ENCODE data around the gene CEP55. TPM values are rescaled to one million over a fixed set of nuclear protein-coding genes. Genes with fewer than 3 reads are reported as not detected.

CEP55 gene
- total and polyA plus RNA-seq, 4 donors: under 0.01 to 4.1 (median 0.46) TPM

- no peak for TF ChIP-seq JUND (IDR thresholded peaks at IDR 0.05)
- TF ChIP-seq RAD21 (IDR thresholded peaks at IDR 0.05): no peak
- no peak for TF ChIP-seq ZBTB33 (IDR thresholded peaks at IDR 0.05)
- TF ChIP-seq RXRA (IDR thresholded peaks at IDR 0.05): no peak
- no peak for TF ChIP-seq MAX (IDR thresholded peaks at IDR 0.05)
Measured at GRCh38 chr10:93471110-93471651, 25.2 kb upstream of the CEP55 start (continued).

GRCh38 chr10:93473161-93473560, 23.3 kb upstream of the CEP55 start:
- H3K4me1 ChIP-seq (ENCODE audit: control insufficient read depth in 4 of 4, insufficient read depth in 4 of 4, low read length in 3 of 4): peaks cover 0 to 5% (median 0%) of the 10 kb centered on the region in 4 donors
- no peaks in the 10 kb centered on the region for H3K36me3 ChIP-seq (ENCODE audit: control insufficient read depth in 4 of 4, insufficient read depth in 3 of 4, low read depth in 1 of 4, low read length in 3 of 4)
- TF ChIP-seq TAF1 (conservative IDR thresholded peaks at IDR 0.05) (no peak), ATF3 (IDR thresholded peaks at IDR 0.05) (no peak)
- no peak overlapping the region for H3K4me3 ChIP-seq (ENCODE audit: low read depth in 1 of 3, low read length in 3 of 3)
- WGBS: 96% methylated on average over 2 of the region's 2 CpGs
- H3K9ac ChIP-seq (ENCODE audit: low read depth in 1 of 2, low read length in 2 of 2): no peak overlapping the region
- no peak overlapping the region for H3K27ac ChIP-seq (ENCODE audit: low read depth in 1 of 2, low read length in 2 of 2)
- H3K9me3 ChIP-seq (ENCODE audit: control insufficient read depth in 4 of 4, low read length in 3 of 4): no peaks in the 10 kb centered on the region
- no peaks in the 10 kb centered on the region for H3K27me3 ChIP-seq (ENCODE audit: control insufficient read depth in 4 of 4, insufficient read depth in 4 of 4, low read length in 3 of 4)
- no peak for DNase-seq (ENCODE audit: low spot score)

- Histone ChIP-seq H3K36me3 (ENCODE audit: control insufficient read depth in 4 of 4, insufficient read depth in 3 of 4, low read depth in 1 of 4, low read length in 3 of 4) (no peaks in the 10 kb centered on the region), H3K27ac (ENCODE audit: low read depth in 1 of 2, low read length in 2 of 2) (no peak overlapping the region), H3K4me3 (ENCODE audit: low read depth in 1 of 3, low read length in 3 of 3) (no peak overlapping the region), H3K27me3 (ENCODE audit: control insufficient read depth in 4 of 4, insufficient read depth in 4 of 4, low read length in 3 of 4) (no peaks in the 10 kb centered on the region), H3K9me3 (ENCODE audit: control insufficient read depth in 4 of 4, low read length in 3 of 4) (no peaks in the 10 kb centered on the region), H3K4me1 (ENCODE audit: control insufficient read depth in 4 of 4, insufficient read depth in 4 of 4, low read length in 3 of 4) (peaks cover 0 to 5% (median 0%) of the 10 kb centered on the region in 4 donors), H3K9ac (ENCODE audit: low read depth in 1 of 2, low read length in 2 of 2) (no peak overlapping the region)
- DNase-seq (ENCODE audit: low spot score): no peak
- no peak for TF ChIP-seq NR2F2 (IDR thresholded peaks at IDR 0.05)
- no peak for TF ChIP-seq YY1 (IDR thresholded peaks at IDR 0.05)
- no peak for TF ChIP-seq SP1 (IDR thresholded peaks at IDR 0.05)
- TF ChIP-seq RXRA (IDR thresholded peaks at IDR 0.05): no peak
- no peak for TF ChIP-seq EGR1 (IDR thresholded peaks at IDR 0.05; ENCODE audit: low read depth in 2 of 2)
- TF ChIP-seq REST (IDR thresholded peaks at IDR 0.05): no peak
- TF ChIP-seq FOXA1 (IDR thresholded peaks at IDR 0.05): no peak
- TF ChIP-seq TAF1 (conservative IDR thresholded peaks at IDR 0.05): no peak
- no peak for TF ChIP-seq HNF4A (conservative IDR thresholded peaks at IDR 0.05)
- TF ChIP-seq JUND (IDR thresholded peaks at IDR 0.05): no peak
- no peak for TF ChIP-seq MAX (IDR thresholded peaks at IDR 0.05)
- TF ChIP-seq RAD21 (IDR thresholded peaks at IDR 0.05): no peak
- TF ChIP-seq FOXA2 (IDR thresholded peaks at IDR 0.05): no peak
- TF ChIP-seq CTCF (IDR thresholded peaks at IDR 0.05; ENCODE audit: low read depth, low read length, missing input control): no peak
- no peak for TF ChIP-seq GABPA (IDR thresholded peaks at IDR 0.05 in 1 of 2, conservative IDR thresholded peaks at IDR 0.05 in 1 of 2)
- no peak for TF ChIP-seq ZBTB33 (IDR thresholded peaks at IDR 0.05)
- no peak for TF ChIP-seq ATF3 (IDR thresholded peaks at IDR 0.05)
- no peak for TF ChIP-seq HNF4G (IDR thresholded peaks at IDR 0.05)
- WGBS: 82% methylated on average over 7 of the region's 7 CpGs
Measured at GRCh38 chr10:93473804-93474472, 22.5 kb upstream of the CEP55 start.
